ENCODE results near the gene MEMO1.
"Not testable (repeated sequence)": the region's sequence is repeated elsewhere in the genome, so short reads cannot be mapped to it uniquely, and the experiment has no call there.

GRCh38 chr2:31842150-31842549 is 168.7 kb downstream of the MEMO1 start:
- not testable (repeated sequence) for TF ChIP-seq CTCF (IDR thresholded peaks at IDR 0.05; ENCODE audit: low read depth, low read length, poor library complexity, severe bottlenecking); EZH2phosphoT487 (IDR thresholded peaks at IDR 0.05; ENCODE audit: borderline replicate concordance, low read length)
